Activated CD8-positive, alpha-beta memory T cell treated with anti-CD3 and anti-CD28 coated beads, Interleukin-2, amount 50 U/mL, for 24 hours (primary cell): ENCODE results near the gene SEMA3D.

Experiments used
- DNase-seq: peaks from one replicate; pipeline ENCODE4 v3.0.0-alpha.2; 2020; ENCODE audit errors: extremely low read depth

The SEMA3D gene

DNA sequence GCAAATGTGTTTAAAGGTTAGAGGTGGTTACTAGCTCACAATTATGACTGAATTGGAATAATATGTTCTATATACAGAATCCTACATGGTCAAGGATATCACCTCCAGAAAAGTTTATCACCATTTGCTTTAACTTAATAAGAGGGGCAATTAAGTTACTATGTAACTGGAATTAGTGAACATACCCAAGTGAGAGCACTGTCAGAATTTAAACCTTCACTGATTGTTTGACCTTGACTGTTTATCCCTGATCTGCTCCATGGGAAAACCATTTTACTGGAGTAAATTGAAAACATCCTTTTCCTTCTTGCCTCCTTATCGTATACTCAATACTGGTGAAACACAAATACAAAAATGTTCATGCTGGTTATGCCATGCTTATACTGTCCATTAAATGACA lies 107.4 kb downstream of the SEMA3D start:
- DNase-seq = no peak

DNA sequence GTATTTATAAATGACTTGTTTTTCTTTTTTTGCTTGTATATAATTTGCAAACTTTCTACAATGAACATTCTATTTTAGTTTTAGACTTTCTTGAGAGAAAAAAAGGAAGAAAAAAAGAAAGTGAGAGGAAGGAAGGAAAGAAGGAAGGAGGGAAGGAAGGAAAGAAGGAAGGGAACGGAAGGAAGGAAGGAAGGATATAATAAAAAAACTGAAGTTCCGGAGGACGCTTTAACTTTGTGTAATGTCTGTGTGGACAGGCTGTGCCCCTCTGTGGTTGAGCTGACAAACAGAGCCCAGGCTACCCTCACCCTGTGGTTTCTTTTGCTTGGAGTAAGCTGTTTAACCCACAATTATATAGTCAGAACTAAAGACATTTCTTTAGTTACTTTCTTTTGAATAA lies 108.7 kb downstream of the SEMA3D start:
- DNase-seq = no peak

DNA sequence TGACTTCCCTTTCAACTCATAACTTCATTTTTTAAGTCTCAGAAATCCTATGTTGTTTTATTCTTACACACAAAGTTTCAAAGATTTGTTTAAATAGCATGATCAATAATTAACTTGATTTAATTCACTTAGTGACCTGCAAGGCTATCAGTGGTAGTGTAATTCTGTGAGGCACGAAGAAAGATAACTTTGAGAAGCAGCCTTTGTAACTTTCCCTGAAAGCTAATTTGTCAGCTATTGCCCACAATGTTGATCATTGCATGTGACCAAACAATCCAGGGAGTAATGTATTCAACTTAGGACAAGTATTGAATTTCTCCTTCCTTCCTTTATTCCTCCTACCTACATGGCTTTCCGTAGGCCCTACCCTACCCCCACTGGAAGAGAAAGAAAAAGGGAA lies 111.0 kb downstream of the SEMA3D start:
- DNase-seq = no peak

DNA sequence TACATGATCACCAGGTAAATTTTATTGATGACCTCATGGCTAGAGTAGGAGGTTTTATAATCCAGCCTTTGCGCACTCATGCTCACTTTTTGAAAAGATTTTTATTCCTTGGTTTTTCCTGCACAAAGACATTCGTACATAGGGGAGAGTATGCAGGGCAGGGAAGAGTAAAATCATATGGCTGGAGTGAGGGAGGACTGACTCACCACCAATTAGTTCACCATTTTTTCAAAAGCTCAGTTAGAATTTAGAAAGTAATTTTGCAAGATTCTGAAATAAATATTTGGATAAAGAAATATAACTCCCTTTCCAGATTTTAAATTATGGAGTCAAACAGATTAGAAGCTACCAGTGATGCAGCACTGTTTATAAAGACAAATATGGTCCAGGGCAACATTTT lies 111.9 kb downstream of the SEMA3D start:
- no peak for DNase-seq

DNA sequence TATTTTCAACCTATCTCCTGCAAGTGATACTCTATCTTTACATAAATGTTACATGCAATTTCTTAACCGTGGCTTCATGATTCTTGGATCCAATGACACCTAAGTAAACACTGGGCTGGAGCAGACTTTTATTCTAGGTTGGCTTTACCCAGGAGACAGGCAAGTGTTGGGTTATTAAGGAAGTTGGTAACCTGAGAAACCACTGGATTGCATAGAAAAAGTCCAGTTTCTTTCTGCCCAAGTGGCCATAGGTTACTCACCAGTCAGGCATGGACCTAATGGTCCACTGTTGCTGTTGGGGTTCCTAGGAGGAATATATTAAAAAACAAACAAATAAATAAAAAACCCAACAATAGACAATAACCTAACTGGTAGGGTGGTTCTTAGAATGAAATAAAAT lies 112.8 kb downstream of the SEMA3D start:
- no peak for DNase-seq

DNA sequence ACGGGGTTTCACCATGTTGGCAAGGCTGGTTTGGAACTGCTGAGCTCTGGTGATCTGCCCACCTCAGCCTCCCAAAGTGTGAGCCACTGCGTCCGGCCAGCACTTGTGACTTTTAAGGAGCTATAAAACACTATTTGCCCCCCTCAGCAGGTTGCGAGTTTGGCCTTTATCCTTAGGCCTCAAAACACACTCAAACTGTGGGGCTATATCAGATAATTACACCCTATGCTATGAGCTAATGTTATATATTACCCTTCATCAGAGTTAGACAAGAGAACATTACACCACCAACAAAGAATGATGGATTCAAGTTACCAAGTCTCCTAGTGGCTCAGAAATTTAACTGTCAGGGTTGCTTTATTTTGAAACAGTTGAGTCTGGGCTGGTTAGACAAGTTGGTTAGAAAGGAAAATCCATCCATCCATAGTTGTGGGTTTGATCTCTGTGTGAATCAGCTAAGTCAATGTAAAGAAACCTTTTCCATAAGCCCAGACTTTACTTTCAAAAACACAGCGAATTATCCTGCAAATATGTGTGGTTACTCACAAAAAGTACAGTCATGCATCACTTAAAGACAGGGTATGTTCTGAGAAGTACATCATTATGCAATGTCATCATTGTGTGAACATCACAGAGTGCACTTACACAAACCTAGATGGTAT lies 115.8 kb downstream of the SEMA3D start:
- no peak for DNase-seq

DNA sequence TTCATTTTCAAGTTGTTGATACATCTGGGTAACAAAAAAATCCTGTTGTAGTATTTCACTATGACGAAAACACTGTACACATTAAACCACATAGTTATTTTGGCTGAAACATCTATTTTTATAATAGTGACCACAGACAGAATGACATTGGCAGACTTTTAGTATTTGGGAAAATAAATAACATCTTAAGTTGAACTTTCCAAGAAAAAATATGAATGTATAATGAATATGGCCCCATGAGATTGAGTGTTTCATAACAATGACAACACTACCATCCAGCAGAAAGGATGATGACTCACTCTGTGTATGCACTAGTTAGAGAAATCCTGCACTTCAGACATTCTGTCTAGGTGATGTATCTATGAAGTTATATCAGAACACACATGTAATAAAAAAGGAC lies 118.1 kb downstream of the SEMA3D start:
- DNase-seq = no peak

DNA sequence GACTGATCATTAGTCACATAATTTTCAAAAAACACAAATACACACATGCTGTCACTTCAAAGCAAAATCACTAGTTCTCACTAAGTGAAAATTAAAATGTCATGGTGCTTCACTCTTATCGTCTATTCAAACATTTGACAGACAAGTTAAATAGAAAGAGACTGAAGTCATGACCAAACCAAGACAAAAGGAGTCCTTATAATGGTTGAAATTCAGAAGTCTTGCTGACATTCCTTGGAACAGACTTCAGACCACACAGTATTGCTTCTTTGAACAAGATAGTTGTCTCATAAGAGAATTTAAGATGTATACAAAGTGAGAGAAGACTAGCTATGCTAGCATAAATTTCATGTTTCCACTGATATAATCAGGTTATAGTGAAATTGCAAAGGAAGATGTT lies 119.5 kb downstream of the SEMA3D start:
- DNase-seq = no peak

DNA sequence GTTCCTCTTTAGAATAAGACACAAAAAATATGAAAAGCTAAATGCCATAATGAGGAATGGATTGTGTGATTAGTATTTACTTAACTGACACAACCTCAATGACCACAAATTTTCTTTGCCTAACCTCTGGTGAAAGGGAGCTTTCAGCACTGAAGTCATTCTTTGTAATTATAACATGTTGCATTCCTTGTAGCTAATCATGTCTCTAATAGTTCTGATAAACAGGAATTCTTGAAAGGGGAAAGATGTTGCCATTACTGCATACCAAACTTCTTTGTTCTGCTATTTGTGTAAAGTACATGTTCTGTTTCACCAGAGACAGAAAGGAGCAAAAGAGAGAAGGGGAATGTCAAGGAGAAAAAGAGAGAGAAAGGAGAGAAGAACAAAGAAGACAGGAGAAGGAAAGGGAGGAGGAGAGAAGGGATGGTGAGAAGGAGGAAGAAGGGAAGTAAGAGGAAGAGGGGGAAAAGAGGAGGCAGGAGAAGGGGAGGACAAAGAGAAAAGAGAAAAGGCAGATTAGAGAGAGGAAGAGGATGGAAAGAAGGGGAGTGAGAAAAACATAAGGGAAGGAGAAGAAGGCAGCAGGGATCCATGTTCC lies 120.9 kb downstream of the SEMA3D start:
- no peak for DNase-seq

DNA sequence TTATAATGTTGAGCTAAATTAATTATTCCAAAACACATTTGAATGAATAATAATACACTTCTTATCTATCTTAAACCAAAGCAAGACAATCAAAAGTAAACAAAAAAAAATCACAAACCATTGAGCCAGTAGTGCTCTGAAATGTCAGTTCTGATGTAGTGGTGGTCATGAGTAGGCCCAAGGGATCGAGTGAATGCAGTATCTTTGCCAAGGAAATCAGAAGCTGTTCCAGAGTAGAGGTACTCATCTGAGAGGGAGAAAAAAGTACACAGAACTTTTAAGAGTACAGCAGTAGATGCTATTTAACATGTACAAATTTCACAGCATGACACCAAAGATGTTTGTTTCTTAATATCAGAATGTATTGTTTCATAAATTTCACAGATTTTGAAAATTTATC lies 121.5 kb downstream of the SEMA3D start:
- no peak for DNase-seq

DNA sequence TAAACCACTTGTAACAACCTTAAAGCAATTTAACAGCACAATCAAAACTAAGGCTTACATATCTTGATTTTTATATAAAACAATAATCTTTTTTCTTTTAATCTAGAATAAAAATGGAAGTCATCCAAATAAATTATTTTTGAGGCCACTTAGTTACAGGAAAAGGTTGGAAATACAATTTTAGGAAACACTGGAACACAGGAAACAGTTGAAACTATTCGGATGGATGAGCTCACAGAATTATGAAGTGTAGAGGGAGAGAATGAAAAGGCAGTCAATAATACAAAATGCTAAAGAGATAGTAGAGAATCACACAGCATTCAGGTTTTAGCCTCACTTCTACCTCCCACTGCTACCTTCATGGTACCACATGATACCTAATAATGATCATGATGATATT lies 124.2 kb downstream of the SEMA3D start:
- no peak for DNase-seq

DNA sequence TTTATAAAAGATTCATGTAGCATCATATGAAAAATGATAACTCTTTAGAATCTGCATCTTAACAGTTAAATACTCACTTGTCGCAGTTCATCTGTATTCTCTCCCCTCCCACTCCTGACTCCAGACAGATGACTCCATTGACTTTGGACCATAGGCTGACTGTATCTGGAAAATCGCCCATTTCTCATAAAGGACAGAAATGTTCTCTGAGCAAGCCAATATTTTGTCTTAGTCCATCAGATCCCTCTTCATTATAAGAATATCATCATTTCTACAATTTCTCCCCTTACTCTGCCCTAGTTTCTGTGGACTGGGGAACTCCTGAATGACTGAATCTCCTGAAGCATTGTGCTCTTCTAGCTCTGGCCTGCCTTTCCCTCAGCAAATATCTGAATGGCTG lies 125.4 kb downstream of the SEMA3D start:
- DNase-seq = no peak

DNA sequence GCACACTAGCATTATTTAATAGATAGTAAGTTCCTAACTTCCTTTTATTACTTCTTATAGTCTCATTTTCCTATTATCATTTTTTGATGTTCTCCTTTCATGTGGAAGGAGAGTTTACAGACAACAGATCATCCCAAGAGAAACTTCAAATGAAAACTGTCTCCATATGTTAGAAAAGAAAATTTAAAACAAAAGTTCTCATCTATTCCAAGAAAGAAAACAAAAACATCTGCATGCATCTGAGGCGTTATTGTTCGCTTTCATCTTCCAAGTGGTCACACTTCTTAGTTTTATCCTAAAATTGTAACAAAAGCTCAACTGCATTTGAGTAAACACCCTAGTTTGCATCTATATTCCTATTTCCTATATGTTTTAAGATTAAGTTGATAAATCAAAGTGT lies 126.2 kb downstream of the SEMA3D start:
- no peak for DNase-seq

DNA sequence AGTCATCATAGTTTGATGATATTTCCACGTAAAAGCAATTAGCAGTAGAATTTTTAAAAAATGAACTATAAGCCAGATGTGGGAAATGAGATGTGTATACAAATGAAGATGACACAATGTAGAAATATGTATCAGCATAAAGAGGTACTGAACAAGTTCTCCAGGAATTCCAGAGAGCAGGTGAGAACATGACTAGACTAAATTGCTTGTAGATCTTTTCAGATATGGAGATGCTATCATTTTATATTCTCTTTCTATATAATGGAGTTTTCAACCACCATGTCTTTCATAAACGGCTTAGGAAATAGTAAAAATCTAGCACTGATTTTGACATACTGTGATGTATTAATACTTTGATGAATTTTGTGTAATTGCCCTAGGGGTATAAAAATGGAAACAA lies 130.9 kb downstream of the SEMA3D start:
- no peak for DNase-seq

DNA sequence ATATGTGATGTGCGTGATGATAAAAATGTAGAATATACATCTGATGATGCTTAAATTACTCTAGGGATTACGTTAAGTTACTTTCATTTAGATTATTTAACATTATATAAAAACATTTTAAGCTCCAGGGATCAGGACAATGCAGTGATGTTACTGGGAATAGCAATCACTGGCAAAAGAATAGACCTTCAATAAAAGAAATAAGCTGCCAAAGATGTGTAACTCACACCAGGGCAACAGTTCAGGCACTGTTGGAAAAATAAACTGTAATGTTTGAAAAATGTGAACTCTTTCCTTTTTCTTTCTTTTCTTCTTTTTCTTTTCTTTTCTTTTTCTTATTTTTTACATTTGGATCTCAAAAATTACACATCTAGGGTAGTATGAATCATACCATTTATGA lies 131.7 kb downstream of the SEMA3D start:
- DNase-seq = no peak

DNA sequence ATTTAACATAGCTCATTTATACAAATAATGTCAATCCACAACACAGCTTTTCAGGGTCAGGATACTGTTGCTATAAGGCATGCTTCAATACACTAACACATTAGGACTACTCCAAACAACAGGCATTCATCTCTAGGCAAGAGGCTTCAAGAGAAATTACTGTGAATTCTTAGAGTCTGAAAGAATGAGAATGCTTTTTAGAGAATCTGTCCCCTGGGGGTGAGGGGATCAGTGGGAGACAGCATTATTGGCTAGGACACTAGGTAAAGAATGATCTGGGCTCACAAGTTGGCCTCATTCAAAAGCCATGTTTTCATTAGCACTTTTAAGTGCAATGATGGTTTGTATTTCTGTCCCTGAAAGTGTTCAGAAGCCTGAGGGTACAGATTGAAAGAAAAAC lies 132.6 kb downstream of the SEMA3D start:
- no peak for DNase-seq

DNA sequence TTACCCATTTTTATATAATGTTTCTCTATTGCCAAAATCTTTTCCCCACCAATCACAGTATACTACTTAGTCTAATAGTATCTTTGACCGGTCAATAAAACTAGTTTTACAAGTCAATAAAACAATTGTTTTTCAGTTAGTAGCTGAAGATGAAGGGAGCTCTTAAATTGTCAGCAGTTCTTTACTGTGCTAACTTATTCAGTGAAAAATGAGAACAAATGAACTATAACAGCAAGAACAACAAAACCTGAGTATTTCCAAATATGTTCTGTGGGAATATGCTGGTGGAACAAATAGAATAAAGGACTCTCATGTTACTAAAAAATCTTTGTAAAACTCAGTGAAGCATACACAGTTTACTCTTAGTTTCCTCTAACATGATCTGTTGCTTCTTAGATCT lies 134.0 kb downstream of the SEMA3D start:
- DNase-seq = no peak

DNA sequence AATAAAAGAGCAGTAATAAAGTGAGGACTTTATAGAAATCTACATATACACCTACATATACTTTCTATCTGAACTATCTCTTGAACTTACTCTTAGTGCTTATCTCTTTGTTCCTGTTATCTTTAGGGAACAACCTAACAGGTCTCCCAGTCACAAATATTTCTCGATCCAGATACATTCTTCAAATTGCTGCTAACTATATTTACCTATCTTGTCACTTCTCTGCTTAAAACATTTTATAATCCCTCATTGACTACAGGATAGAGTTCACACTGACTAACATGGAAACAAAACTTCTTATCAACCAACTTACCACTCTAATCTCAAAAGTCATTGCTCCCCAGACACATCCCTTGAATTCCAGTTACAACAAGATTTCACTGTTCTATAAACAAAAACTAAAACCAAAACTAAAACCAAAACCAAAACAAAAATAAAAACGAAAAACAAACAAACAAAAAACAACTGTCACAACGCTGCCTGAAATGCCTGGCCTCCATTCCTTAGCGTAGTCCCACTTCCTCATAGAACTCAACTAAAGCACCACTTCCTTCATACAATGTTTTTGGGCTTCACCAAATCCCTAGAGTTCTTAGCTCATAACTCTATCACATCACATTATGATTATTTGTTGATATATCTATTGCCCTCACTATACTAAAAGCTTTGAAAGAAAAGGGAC lies 134.7 kb downstream of the SEMA3D start:
- no peak for DNase-seq

DNA sequence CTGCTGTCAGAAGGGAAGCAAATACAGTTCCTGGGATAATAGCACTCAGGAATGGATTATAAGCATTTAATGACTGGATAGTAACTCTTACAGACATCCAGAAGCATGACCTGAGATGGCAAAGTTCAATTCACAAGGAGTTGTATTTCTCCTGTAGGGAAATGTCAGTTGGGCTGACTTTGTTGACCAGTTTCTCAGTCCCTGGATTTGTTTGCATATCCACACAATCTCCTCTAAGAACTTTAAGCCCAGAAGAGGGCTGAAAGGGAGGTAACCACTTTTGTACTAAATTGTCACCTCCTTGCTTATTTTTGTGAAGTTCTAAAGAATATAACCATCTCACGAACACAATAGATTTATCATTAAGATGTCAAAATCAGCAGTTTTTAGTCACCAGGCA lies 140.3 kb downstream of the SEMA3D start:
- no peak for DNase-seq

DNA sequence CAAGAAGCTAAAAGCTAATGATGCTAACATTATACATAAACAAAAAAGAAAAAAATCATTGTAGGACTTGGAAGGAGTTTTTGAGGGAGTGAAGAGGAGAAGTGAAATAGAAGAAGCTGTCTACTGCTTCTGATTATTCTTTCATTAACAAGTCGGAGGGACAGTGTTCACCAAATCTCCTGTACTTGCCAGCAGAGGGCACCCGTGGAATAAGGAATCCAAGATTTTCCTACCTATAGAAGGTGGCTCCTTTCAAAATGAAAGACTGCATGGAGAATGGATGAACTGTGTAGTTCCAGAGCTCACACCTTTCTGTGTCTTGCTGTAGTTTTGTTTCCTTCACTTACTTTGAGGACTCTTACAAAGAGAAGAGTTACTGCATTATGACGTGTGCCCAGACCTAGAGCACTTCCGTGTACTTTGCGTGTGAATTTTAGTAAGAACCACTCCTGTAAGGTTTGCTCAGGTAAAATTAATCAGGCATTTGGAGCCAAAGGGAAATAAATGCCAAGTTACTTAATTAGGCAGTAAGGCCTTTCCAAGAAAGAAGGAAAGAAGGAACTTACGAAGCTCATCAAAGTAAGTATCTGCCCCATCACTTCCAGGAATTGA lies 145.1 kb downstream of the SEMA3D start:
- DNase-seq = no peak

DNA sequence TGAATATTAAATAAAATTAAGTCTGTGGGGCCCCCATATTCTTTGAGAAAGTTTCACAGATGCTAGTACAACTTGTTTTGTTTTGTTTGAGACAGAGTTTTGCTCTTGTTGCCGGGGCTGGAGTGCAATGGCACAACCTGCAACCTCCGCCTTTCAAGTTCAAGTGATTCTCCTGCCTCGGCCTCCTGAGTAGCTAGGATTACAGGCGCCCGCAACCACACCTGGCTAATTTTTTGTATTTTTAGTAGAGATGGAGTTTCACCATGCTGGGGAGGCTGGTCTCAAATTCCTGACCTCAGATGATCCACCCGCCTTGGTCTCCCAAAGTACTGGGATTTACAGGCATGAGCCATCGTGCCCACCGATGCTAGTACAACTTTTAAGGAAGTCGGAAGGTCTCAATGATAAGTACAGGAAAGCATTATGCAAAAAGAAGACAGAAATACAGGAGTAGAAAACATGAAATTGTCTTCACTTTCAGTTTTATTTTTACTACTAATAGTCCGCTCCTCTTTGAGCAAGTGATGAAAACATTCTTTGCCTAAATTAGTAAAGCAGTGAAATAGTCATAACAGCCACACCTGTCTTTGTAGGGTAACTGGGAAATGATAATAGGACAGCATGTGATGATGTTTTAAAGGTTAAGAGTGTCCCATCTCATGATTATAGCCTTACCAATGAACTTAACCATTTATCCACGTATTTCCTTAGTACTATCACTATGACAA lies 147.5 kb downstream of the SEMA3D start:
- DNase-seq = no peak

DNA sequence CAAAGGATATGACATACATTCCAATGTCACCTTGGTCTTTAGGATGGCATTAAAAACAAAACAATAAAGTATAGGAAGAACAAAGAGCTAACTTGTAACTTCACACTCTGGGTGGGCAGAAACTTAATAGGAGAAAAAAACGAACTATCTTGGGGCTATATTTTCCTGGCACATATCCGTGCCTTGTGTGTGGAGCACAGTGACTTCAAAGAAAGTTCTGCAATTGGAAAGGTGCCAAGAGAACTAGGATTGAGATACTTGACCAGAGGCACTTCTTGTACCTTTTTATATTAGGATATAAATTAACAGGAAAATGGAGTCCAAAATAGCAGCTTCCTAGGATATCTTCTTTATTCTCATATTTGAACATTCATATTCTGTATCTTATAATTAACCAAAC lies 148.4 kb downstream of the SEMA3D start:
- no peak for DNase-seq
